HepG2 (cell line): Measurements from ENCODE around the gene DPYSL3.

ENCODE experiments used
- ELF4 ChIP-seq: sonication (generic); formaldehyde crosslinking; IDR thresholded peaks from 2 replicates; pipeline ENCODE4 v1.5.0; 2020; ENCODE audit warnings: missing genetic modification reagents, mild to moderate bottlenecking, moderate library complexity, borderline replicate concordance
- HDAC2 ChIP-seq: sonication (generic); formaldehyde crosslinking; IDR thresholded peaks from 2 replicates; pipeline ENCODE4 v1.4.0; 2020; ENCODE audit warnings: missing genetic modification reagents
- NCOA1 ChIP-seq: sonication (generic); formaldehyde crosslinking; IDR thresholded peaks from 2 replicates; pipeline ENCODE4 v1.9.0; 2021; ENCODE audit warnings: missing genetic modification reagents
- TEAD3 ChIP-seq: optimal IDR thresholded peaks from 2 replicates; pipeline ENCODE3; 2016; ENCODE audit warnings: borderline replicate concordance
- U2AF1 ChIP-seq: fragments of 200-400 bp; formaldehyde crosslinking; optimal IDR thresholded peaks from 2 replicates; pipeline ENCODE3; 2017; ENCODE audit warnings: mild to moderate bottlenecking, low read depth, low read length
- ZNF564 ChIP-seq: sonication (generic); formaldehyde crosslinking; IDR thresholded peaks from 2 replicates; pipeline ENCODE4 v1.8.1; 2023; ENCODE audit warnings: mild to moderate bottlenecking, missing genetic modification reagents
- ZNF781 ChIP-seq: sonication (generic); formaldehyde crosslinking; IDR thresholded peaks from 2 replicates; pipeline ENCODE4 v1.5.1; 2020; ENCODE audit warnings: borderline replicate concordance, mild to moderate bottlenecking, missing genetic modification reagents; ENCODE audit errors: not compliant biosample characterization
- ZSCAN12 ChIP-seq: sonication (generic); formaldehyde crosslinking; IDR thresholded peaks from 2 replicates; pipeline ENCODE4 v1.9.0; 2021; ENCODE audit warnings: mild to moderate bottlenecking, missing genetic modification reagents
- TF ChIP-seq, protein P1 (sequence below): sonication (generic); formaldehyde crosslinking; IDR thresholded peaks from 2 replicates; pipeline ENCODE4 v1.5.0; 2020; ENCODE audit warnings: mild to moderate bottlenecking, missing genetic modification reagents, moderate library complexity
- TF ChIP-seq, protein P2 (sequence below), 2 experiments: fragments of 450-650 bp in 1 of 2; sonication (generic) in 1 of 2; formaldehyde crosslinking; IDR thresholded peaks; 2 replicates each; pipeline versions ENCODE4 v1.5.0 to v1.8.0; 2020 to 2022; ENCODE audit warnings: mild to moderate bottlenecking in 1 of 2, missing genetic modification reagents in 1 of 2

DNA sequence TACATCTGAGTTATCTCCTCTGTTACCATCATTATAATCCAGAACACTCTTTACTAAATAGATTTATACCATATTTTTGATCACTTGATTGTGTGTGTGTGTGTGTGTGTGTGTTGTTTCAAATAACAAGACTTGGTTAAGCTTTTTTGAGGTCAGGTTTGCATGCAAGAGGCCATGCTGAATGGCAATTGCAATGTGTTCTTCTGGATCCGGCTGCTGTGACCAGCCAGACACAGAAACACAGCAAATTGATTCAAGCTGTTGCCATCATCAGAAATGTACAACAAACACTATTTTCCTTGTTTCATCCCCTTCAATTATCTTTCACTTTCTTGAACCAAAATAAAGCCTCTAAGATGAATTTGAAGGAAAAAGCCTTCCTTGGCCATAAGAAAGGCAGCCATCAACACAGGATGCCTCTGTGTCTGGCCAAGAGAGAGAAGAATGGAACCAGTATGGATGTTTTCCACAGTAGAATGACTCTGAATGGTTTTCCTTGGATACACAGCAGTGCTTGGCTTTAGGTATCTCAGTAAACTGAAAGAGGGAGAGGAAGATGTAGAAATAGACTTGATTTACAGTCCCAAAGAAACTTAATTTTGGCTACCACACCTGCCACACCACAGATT, 53.9 kb downstream of the DPYSL3 start:
- TF ChIP-seq, protein P1, sequence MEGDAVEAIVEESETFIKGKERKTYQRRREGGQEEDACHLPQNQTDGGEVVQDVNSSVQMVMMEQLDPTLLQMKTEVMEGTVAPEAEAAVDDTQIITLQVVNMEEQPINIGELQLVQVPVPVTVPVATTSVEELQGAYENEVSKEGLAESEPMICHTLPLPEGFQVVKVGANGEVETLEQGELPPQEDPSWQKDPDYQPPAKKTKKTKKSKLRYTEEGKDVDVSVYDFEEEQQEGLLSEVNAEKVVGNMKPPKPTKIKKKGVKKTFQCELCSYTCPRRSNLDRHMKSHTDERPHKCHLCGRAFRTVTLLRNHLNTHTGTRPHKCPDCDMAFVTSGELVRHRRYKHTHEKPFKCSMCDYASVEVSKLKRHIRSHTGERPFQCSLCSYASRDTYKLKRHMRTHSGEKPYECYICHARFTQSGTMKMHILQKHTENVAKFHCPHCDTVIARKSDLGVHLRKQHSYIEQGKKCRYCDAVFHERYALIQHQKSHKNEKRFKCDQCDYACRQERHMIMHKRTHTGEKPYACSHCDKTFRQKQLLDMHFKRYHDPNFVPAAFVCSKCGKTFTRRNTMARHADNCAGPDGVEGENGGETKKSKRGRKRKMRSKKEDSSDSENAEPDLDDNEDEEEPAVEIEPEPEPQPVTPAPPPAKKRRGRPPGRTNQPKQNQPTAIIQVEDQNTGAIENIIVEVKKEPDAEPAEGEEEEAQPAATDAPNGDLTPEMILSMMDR: no peak
- TF ChIP-seq ZSCAN12 (CRISPR knock-in tag): no peak
- no peak for TF ChIP-seq TEAD3 (CRISPR knock-in tag)
- no peak for TF ChIP-seq ZNF781 (CRISPR knock-in tag)
- no peak for TF ChIP-seq ZNF564
- TF ChIP-seq NCOA1 (CRISPR knock-in tag): no peak
- no peak for TF ChIP-seq ELF4 (CRISPR knock-in tag)
- no peak for TF ChIP-seq U2AF1
- no peak for TF ChIP-seq HDAC2
- TF ChIP-seq, protein P2, sequence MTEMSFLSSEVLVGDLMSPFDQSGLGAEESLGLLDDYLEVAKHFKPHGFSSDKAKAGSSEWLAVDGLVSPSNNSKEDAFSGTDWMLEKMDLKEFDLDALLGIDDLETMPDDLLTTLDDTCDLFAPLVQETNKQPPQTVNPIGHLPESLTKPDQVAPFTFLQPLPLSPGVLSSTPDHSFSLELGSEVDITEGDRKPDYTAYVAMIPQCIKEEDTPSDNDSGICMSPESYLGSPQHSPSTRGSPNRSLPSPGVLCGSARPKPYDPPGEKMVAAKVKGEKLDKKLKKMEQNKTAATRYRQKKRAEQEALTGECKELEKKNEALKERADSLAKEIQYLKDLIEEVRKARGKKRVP (CRISPR knock-in tag; IDR thresholded peaks at IDR 0.05): no peak
